NCI-H2196 treated with DMSO at 0.1 percent for 48 hours (cell line): ENCODE data around the gene VTA1.
"Not testable (repeated sequence)": the region's sequence is repeated elsewhere in the genome, so short reads cannot be mapped to it uniquely, and the experiment has no call there.

Experiments used
- DNase-seq: peaks from one replicate; lab custom pipeline; 2025; ENCODE audit not compliant: unreplicated experiment; lab: John Stamatoyannopoulos, UW

The VTA1 gene

DNA sequence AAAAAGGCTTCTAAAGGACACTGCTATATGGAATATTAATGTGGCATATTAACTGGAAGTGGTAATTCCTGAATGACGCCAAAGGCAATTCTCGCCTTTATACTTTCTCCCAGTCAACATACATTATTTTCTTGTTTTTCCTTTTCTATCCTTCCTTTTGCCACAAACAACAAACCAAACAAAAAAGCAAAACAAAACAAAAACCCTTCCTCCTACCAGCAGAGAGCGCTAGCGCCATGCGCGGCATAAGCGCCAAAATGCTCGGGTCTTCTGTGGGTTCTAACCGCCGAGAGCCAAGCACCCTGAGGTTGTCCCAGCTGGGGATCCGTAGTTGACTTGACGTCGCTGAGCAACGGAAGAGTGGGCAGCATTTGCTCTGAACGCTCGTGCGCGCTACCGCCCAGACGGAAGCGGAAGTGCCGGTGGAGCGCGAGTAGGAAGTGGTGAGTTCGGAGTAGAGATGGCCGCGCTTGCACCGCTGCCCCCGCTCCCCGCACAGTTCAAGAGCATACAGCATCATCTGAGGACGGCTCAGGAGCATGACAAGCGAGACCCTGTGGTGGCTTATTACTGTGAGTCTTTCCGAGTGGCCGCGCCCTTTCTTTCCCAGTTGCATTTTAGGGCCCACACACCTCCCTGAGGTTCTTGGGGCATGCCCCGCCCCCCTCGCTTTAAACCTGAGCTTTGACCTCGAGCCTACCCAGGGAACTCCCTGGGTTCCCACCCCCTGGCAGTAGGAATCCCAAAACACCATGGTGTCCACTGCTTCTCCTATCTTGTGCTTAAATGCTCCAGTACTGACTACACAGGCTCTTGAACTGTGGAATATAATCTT, at the start of gene VTA1, which contains the start of gene NMBR:
Gene VTA1, plus strand, starts transcription at position 436 of the 835 bp plus-strand sequence. Its CDS starts 25 bp downstream, at position 461.
Gene NMBR, minus strand, starts transcription at position 295 of the 835 bp plus-strand sequence. CDS start 58,464 bp downstream, outside the sequence.
- DNase-seq = peak; percentile 97

- not testable (repeated sequence) for DNase-seq
Observed at GRCh38 chr6:142104820-142105219, 42.2 kb upstream of the VTA1 start.

GRCh38 chr6:142110820-142111219, 36.2 kb upstream of the VTA1 start:
- not testable (repeated sequence) for DNase-seq

DNA sequence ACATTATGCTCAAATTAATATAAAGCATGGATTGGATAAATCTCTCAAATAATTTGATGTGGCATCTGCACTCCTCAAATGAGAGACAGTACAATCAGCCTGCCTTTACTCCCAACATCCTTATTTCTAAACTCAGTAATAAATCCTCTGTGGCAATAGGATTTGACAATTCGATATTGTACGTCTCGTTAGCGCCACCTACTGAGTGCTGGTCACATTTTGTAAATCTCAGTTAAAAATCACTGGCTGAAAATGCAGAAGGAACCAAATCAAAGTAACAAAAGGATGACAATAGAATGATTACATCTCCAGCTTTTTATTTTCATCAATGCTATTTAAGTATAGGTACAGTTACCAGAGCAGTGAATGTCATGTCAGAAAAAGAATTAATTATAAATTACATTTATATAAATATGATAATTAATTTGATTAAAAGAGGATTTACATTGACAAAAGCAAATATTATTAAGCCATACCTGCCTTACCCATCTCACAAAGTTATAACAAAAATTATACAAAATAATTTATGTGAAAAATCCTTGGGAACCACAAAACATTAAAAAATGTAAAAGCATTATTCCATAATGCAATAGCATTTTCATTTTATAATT, 34.5 kb upstream of the VTA1 start:
- peak; percentile 22 for DNase-seq

GRCh38 chr6:142117366-142117765, 29.7 kb upstream of the VTA1 start:
- DNase-seq = no peak

DNA sequence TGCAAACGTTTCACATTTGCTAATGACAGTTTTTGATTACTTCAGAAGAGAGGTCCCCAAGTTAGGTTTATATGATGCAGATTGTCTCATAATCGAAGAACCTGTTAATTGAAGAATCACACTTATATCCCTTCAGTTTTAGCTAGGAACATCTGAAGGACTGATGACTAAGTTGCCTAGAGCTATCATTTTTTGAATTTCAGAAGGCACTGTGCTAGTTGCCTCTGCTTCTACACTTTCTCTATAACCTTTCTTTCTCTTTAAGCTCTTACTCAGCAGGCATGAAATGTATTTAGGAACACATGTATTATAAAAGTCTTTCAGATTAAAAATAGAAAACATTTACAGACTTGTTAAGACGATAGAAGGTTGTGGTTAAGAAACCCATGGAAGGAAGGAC, 28.7 kb upstream of the VTA1 start:
- DNase-seq = no peak

GRCh38 chr6:142118925-142119324, 28.1 kb upstream of the VTA1 start:
- no peak for DNase-seq

- no peak for DNase-seq
Observed at GRCh38 chr6:142121342-142121741, 25.7 kb upstream of the VTA1 start.

DNA sequence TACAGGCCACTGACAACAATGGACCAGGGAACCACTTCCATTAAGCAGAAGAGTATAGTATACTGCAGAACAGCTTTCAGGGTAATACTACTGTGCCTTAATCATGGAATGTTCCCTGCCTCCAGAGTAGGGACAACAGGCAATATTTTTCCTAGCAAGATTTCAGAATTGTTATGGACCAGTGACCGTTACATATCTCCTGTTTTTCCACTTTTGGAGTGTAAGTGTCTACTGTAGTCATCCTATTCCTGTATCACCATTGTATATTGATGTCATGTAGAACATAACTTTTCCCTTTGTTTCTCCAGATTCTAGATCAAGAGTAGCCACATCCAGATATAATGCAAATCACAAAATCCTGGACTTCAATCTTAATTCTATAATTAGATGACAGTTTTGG, 16.2 kb upstream of the VTA1 start:
- DNase-seq = no peak

GRCh38 chr6:142132625-142133024, 14.4 kb upstream of the VTA1 start, which contains the start of gene GJE1:
Gene GJE1, plus strand, starts transcription at chr6:142132925. Its CDS starts 234 bp downstream, at chr6:142133159.
- no peak for DNase-seq

DNA sequence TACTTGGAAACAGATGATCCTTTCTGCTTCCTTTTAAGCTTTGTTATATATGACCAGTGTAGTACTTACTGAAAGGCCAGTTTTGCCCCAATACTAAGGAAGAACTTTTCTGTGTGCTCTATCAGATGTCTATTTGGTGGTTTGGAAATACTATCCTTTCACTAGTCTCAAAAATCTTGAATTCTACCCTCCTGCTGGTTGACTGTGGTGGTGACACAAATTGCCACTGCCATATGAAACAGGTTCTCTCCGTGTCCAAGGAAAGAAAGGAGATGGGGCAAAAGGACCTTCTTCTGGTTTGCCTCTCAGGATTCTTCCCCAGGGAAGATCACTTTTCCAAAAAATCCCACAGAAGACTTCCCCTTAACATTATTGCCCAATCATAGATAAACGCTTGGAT, 8.2 kb upstream of the VTA1 start:
- DNase-seq = no peak

GRCh38 chr6:142141531-142141930, 5.5 kb upstream of the VTA1 start:
- not testable (repeated sequence) for DNase-seq

- DNase-seq = no peak
Observed at GRCh38 chr6:142152746-142153145, 5.7 kb downstream of the VTA1 start.

DNA sequence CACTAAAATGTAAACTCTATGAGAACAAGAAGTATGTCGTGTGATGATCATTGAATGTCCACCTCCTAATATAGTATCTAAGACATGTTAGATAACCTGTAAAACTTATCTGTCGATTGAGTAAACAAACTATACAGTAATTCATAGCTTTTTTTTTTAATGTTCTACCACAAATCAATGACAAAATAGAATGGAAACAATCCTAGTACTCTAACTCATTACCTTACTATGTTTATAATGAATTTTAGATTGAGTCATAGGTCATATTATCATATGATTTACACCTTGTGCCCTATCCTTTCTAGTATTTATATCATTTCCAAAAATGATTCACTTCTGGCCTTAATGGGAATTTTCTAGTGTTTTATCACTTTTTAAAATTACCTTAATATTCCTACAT, 6.1 kb downstream of the VTA1 start:
- no peak for DNase-seq

GRCh38 chr6:142154336-142154735, 7.3 kb downstream of the VTA1 start:
- DNase-seq = no peak

DNA sequence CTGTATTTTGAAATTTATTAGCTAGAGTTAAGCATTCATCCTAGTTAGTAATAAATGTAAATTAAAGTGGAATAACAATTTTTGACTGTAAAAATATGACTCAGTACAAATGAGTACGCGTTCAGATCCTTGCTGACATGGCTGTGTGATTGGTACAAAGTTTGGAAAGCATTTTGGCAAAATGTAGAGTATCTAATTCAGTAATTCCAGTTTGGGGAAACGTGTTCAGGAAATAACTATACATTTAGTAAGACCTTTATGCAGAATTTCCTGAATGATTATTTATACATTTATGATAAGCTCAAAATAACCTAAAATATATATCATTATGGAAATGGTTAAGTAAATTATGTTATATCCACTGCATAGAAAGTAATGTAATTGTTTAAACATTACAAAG, 8.0 kb downstream of the VTA1 start:
- DNase-seq = no peak

DNA sequence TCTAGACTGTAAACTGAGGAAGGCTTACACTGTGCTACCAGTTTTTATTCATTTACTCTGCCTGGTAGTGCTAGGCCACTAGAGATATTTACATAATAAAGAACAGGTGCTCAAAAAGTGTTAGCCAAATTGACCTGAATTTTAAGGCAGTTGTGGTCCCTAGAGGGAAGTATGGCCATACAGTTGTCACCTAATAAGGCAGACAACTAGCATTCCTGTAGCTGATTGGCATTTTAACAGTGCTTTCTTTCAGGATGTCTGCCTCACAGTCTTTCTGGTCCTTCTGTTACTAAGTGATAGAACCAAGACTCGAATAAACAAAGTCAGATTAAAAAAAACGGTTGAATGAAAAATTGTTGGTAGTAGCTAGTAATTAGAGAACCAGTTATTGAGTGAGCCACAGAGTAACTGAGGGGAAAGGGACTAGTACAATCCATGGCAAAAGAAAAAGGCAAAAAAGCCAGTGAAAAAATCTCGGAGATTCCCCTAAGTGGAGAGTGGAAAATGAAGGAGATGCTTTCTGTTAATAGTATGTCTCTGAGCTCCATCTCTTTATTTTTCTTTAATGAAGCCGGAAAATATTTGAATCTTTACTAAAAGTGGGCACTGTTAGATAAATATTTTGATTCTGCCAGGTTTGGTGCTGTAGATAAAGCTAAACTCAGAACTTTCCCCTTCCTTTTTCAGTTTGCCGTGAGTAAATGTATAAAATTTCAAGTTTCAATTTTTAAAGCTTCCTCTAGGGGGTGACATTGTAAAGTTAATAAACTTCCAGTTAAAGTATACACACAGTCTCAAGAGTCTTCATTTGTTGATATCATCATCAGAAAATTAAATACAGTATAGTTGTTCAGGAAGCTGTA, 9.1 kb downstream of the VTA1 start:
- no peak for DNase-seq

- DNase-seq = not testable (repeated sequence)
Observed at GRCh38 chr6:142156758-142157068, 9.7 kb downstream of the VTA1 start.

DNA sequence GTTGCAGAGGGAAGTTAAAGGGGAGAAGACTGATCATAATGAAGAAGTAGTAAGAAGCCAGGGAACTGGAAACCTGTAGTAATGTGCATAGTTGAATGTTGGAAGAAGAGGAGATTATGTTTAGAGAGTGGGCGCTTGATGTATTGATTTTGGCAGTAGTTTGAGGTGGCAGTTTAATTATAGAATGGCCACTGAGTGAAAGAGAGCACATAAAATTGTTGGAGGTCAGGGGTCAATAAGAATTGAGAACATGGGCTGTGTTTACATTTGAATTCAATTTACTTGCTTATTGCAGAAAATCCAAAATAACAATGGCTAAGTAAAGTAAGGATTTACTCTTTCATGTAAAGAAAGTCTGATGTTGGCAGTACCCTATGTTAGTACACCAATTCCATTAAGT, 15.7 kb downstream of the VTA1 start:
- DNase-seq = no peak

GRCh38 chr6:142165227-142165626, 18.2 kb downstream of the VTA1 start:
- DNase-seq = no peak

- DNase-seq = no peak
Observed at GRCh38 chr6:142167071-142167470, 20.0 kb downstream of the VTA1 start.
